ENCODE measurements around the gene SCAND1.

The SCAND1 gene

GRCh38 chr20:35917077-35917476, 37.2 kb downstream of the SCAND1 start:
- Histone ChIP-seq H3K9me3 (ENCODE audit: insufficient read depth, low read length) (no peaks in the 10 kb centered on the region), H3K9ac (ENCODE audit: insufficient read length, low read depth) (no peak overlapping the region), H3K27me3 (ENCODE audit: insufficient read depth, insufficient read length) (no peaks in the 10 kb centered on the region), H3K4me1 (ENCODE audit: insufficient read depth, insufficient read length) (no peaks in the 10 kb centered on the region), H3K4me3 (ENCODE audit: insufficient read length, low read depth) (no peak overlapping the region), H3K36me3 (ENCODE audit: insufficient read depth, insufficient read length, low read length) (peaks cover 59% of the 10 kb centered on the region)
- TF ChIP-seq ZNF274 (IDR thresholded peaks at IDR 0.05; ENCODE audit: low read depth, low read length) = no peak
- TF ChIP-seq SUZ12 (IDR thresholded peaks at IDR 0.05; ENCODE audit: extremely low read depth, insufficient read depth, insufficient read length) = no peak
- TF ChIP-seq YY1 (IDR thresholded peaks at IDR 0.05; ENCODE audit: insufficient read depth, insufficient read length) = no peak
- no peak for DNase-seq (ENCODE audit: low read depth, low spot score)

- H3K9me3 ChIP-seq (ENCODE audit: insufficient read depth, low read length) = no peaks in the 10 kb centered on the region
- H3K36me3 ChIP-seq (ENCODE audit: insufficient read depth, insufficient read length, low read length) = peaks cover 45% of the 10 kb centered on the region
- no peak overlapping the region for H3K4me3 ChIP-seq (ENCODE audit: insufficient read length, low read depth)
- TF ChIP-seq ZNF274 (IDR thresholded peaks at IDR 0.05; ENCODE audit: low read depth, low read length) (no peak), SUZ12 (IDR thresholded peaks at IDR 0.05; ENCODE audit: extremely low read depth, insufficient read depth, insufficient read length) (no peak), YY1 (IDR thresholded peaks at IDR 0.05; ENCODE audit: insufficient read depth, insufficient read length) (no peak)
- no peak for DNase-seq (ENCODE audit: low read depth, low spot score)
- H3K4me1 ChIP-seq (ENCODE audit: insufficient read depth, insufficient read length) = no peaks in the 10 kb centered on the region
- H3K27me3 ChIP-seq (ENCODE audit: insufficient read depth, insufficient read length) = no peaks in the 10 kb centered on the region
- H3K9ac ChIP-seq (ENCODE audit: insufficient read length, low read depth) = no peak overlapping the region
Observed at GRCh38 chr20:35912881-35913280, 41.4 kb downstream of the SCAND1 start.

- TF ChIP-seq SUZ12 (IDR thresholded peaks at IDR 0.05; ENCODE audit: extremely low read depth, insufficient read depth, insufficient read length) = no peak
- Histone ChIP-seq H3K4me1 (ENCODE audit: insufficient read depth, insufficient read length) (no peaks in the 10 kb centered on the region), H3K9ac (ENCODE audit: insufficient read length, low read depth) (no peak overlapping the region), H3K27me3 (ENCODE audit: insufficient read depth, insufficient read length) (no peaks in the 10 kb centered on the region), H3K9me3 (ENCODE audit: insufficient read depth, low read length) (no peaks in the 10 kb centered on the region), H3K36me3 (ENCODE audit: insufficient read depth, insufficient read length, low read length) (peaks cover 39% of the 10 kb centered on the region), H3K4me3 (ENCODE audit: insufficient read length, low read depth) (no peak overlapping the region)
- no peak for DNase-seq (ENCODE audit: low read depth, low spot score)
Observed at GRCh38 chr20:35910254-35910653, 44.0 kb downstream of the SCAND1 start.

GRCh38 chr20:35909796-35910195, 44.5 kb downstream of the SCAND1 start:
- no peaks in the 10 kb centered on the region for H3K27me3 ChIP-seq (ENCODE audit: insufficient read depth, insufficient read length)
- no peaks in the 10 kb centered on the region for H3K9me3 ChIP-seq (ENCODE audit: insufficient read depth, low read length)
- no peak overlapping the region for H3K9ac ChIP-seq (ENCODE audit: insufficient read length, low read depth)
- peaks cover 40% of the 10 kb centered on the region for H3K36me3 ChIP-seq (ENCODE audit: insufficient read depth, insufficient read length, low read length)
- no peaks in the 10 kb centered on the region for H3K4me1 ChIP-seq (ENCODE audit: insufficient read depth, insufficient read length)
- H3K4me3 ChIP-seq (ENCODE audit: insufficient read length, low read depth) = no peak overlapping the region
- DNase-seq (ENCODE audit: low read depth, low spot score) = no peak
- TF ChIP-seq YY1 (IDR thresholded peaks at IDR 0.05; ENCODE audit: insufficient read depth, insufficient read length) = no peak
- no peak for TF ChIP-seq ZNF274 (IDR thresholded peaks at IDR 0.05; ENCODE audit: low read depth, low read length)
- no peak for TF ChIP-seq SUZ12 (IDR thresholded peaks at IDR 0.05; ENCODE audit: extremely low read depth, insufficient read depth, insufficient read length)

- no peak overlapping the region for H3K4me3 ChIP-seq (ENCODE audit: insufficient read length, low read depth)
- peaks cover 35% of the 10 kb centered on the region for H3K36me3 ChIP-seq (ENCODE audit: insufficient read depth, insufficient read length, low read length)
- no peaks in the 10 kb centered on the region for H3K27me3 ChIP-seq (ENCODE audit: insufficient read depth, insufficient read length)
- H3K9ac ChIP-seq (ENCODE audit: insufficient read length, low read depth) = no peak overlapping the region
- TF ChIP-seq YY1 (IDR thresholded peaks at IDR 0.05; ENCODE audit: insufficient read depth, insufficient read length) (no peak), SUZ12 (IDR thresholded peaks at IDR 0.05; ENCODE audit: extremely low read depth, insufficient read depth, insufficient read length) (no peak), ZNF274 (IDR thresholded peaks at IDR 0.05; ENCODE audit: low read depth, low read length) (no peak)
- H3K4me1 ChIP-seq (ENCODE audit: insufficient read depth, insufficient read length) = no peaks in the 10 kb centered on the region
- H3K9me3 ChIP-seq (ENCODE audit: insufficient read depth, low read length) = no peaks in the 10 kb centered on the region
- DNase-seq (ENCODE audit: low read depth, low spot score) = no peak
Observed at GRCh38 chr20:35909176-35909575, 45.1 kb downstream of the SCAND1 start.

GRCh38 chr20:35908007-35908406, 46.3 kb downstream of the SCAND1 start:
- H3K4me3 ChIP-seq (ENCODE audit: insufficient read length, low read depth) = no peak overlapping the region
- H3K9ac ChIP-seq (ENCODE audit: insufficient read length, low read depth) = no peak overlapping the region
- peaks cover 27% of the 10 kb centered on the region for H3K36me3 ChIP-seq (ENCODE audit: insufficient read depth, insufficient read length, low read length)
- no peaks in the 10 kb centered on the region for H3K4me1 ChIP-seq (ENCODE audit: insufficient read depth, insufficient read length)
- no peak for DNase-seq (ENCODE audit: low read depth, low spot score)
- H3K9me3 ChIP-seq (ENCODE audit: insufficient read depth, low read length) = peaks cover 7% of the 10 kb centered on the region; the same call in 1 of the 2 replicates
- no peaks in the 10 kb centered on the region for H3K27me3 ChIP-seq (ENCODE audit: insufficient read depth, insufficient read length)
- no peak for TF ChIP-seq YY1 (IDR thresholded peaks at IDR 0.05; ENCODE audit: insufficient read depth, insufficient read length)
- TF ChIP-seq SUZ12 (IDR thresholded peaks at IDR 0.05; ENCODE audit: extremely low read depth, insufficient read depth, insufficient read length) = no peak
- no peak for TF ChIP-seq ZNF274 (IDR thresholded peaks at IDR 0.05; ENCODE audit: low read depth, low read length)

GRCh38 chr20:35907017-35907701, 47.1 kb downstream of the SCAND1 start:
- peaks cover 7% of the 10 kb centered on the region; the same call in 1 of the 2 replicates for H3K9me3 ChIP-seq (ENCODE audit: insufficient read depth, low read length)
- H3K4me1 ChIP-seq (ENCODE audit: insufficient read depth, insufficient read length) = no peaks in the 10 kb centered on the region
- TF ChIP-seq SUZ12 (IDR thresholded peaks at IDR 0.05; ENCODE audit: extremely low read depth, insufficient read depth, insufficient read length) (no peak), ZNF274 (IDR thresholded peaks at IDR 0.05; ENCODE audit: low read depth, low read length) (no peak), YY1 (IDR thresholded peaks at IDR 0.05; ENCODE audit: insufficient read depth, insufficient read length) (no peak)
- H3K9ac ChIP-seq (ENCODE audit: insufficient read length, low read depth) = no peak overlapping the region
- H3K36me3 ChIP-seq (ENCODE audit: insufficient read depth, insufficient read length, low read length) = peaks cover 23% of the 10 kb centered on the region
- H3K27me3 ChIP-seq (ENCODE audit: insufficient read depth, insufficient read length) = no peaks in the 10 kb centered on the region
- no peak overlapping the region for H3K4me3 ChIP-seq (ENCODE audit: insufficient read length, low read depth)
- DNase-seq (ENCODE audit: low read depth, low spot score) = no peak
